ENCODE results near the gene DHCR7.

Gene DHCR7

DNA sequence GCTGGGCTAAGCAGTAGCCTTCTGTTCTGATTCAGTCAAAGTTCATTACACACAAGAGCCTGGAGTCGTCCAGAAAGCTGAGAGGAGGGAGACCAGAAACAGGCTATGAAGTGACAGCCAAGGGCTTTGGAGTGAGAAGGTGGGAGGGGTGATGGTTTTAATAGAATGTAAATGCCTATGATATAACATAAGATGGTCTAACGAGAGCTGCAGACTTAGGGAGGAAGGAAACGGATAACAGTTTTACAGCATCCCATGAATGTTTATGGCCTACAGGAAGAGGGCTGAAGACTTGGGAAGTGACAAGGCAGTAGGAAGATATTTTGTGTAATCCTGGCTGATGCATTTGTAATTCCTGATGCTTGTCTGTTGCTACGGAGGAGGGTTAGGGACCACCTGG, 62.0 kb downstream of the DHCR7 start:
- H3K27ac ChIP-seq: no peak overlapping the region
- no peak for TF ChIP-seq CTCF (conservative IDR thresholded peaks at IDR 0.05; ENCODE audit: low read depth)
- ChIA-PET CTCF (interaction anchor here (0.5 kb wide), 1 partner anchor 555 kb away, joined by 3 read pairs; no protein-coding TSS in a partner anchor), POLR2A (ENCODE audit: low non-redundant PET) (no interaction called here)
- no peak for DNase-seq (ENCODE audit: low spot score)

GRCh38 chr11:71385091-71385490, 63.1 kb downstream of the DHCR7 start:
- no peak for TF ChIP-seq CTCF (conservative IDR thresholded peaks at IDR 0.05; ENCODE audit: low read depth)
- no peak for DNase-seq (ENCODE audit: low spot score)
- POLR2A ChIA-PET (ENCODE audit: low non-redundant PET): no interaction called here
- CTCF ChIA-PET: no interaction called here
- no peak overlapping the region for H3K27ac ChIP-seq

GRCh38 chr11:71384561-71384960, 63.6 kb downstream of the DHCR7 start:
- POLR2A ChIA-PET (ENCODE audit: low non-redundant PET): no interaction called here
- no peak for TF ChIP-seq CTCF (conservative IDR thresholded peaks at IDR 0.05; ENCODE audit: low read depth)
- CTCF ChIA-PET: no interaction called here
- H3K27ac ChIP-seq: no peak overlapping the region
- DNase-seq (ENCODE audit: low spot score): no peak
